Measurements from ENCODE around the gene WNT7B. TPM values are rescaled to one million over a fixed set of nuclear protein-coding genes. Genes with fewer than 3 reads are reported as not detected.

WNT7B gene
- total RNA-seq, 1 experiment from 2014 or later = not detected

DNA sequence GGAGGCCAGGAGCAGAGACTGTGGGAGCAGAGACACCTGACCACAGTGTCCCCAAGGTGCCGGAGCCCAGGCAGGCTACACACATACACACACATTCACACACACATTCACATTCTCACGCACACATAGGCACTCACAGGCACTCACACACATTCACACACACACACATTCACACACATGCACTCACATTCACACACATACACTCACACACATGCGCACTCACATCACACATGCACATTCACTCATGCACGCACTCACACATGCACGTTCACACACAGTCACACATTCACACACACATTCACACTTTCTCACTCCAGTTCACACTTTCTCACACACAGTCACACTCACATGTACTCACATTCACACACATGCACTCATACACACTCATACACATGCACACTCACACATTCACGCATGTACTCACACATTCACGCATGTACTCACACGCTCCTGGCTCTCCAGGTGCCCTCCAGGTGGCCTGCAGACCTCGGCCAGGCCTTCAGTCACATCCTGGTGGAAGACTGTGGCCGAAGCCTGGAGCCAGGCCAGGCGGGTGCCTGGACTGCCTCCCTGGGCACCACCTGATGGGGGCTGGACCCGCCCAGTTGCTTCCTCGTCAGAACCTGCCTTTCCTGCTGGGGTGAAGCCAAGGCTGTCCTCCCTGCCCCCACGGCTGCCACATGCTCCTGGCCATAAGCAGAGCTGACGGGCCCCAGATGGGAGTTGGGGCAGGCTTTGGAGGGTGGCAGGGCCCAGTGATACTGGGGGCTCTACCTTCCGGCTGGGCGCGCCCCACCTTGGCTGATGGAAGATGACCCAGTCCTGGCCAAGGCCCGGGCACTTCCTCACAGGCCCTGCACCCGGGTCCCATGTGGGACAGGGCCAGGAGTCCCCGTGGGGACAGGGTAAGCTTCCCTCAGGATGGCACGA, 89.5 kb downstream of the WNT7B start:
- Histone ChIP-seq H3K27ac (no peak overlapping the region), H3K9me3 (replicated peaks) (no peaks in the 10 kb centered on the region), H3K4me1 (no peaks in the 10 kb centered on the region), H3K36me3 (no peaks in the 10 kb centered on the region), H3K27me3 (no peaks in the 10 kb centered on the region), H3K4me3 (no peak overlapping the region)
- DNase-seq = no peak

DNA sequence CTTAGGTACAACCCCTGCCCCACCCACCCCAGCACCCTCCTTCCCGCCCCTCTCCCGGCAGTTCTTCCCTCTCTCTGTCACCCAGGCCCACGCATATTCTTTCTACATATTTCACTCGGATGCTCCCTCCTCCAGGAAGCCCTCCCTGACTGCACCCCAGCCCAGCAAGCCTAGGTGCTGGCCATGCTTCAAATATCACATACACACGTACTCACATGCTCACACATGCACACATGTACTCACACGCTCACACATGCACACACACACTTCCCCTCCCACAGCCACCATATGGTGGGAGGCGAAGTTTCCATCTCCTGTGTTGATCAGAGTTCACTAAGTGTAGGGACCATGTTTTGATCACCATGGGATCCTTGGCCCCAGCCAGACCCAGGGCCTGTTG, 90.4 kb downstream of the WNT7B start:
- no peak overlapping the region for H3K4me3 ChIP-seq
- H3K27ac ChIP-seq = no peak overlapping the region
- no peaks in the 10 kb centered on the region for H3K4me1 ChIP-seq
- no peaks in the 10 kb centered on the region for H3K9me3 ChIP-seq (replicated peaks)
- DNase-seq = no peak
- no peaks in the 10 kb centered on the region for H3K27me3 ChIP-seq
- H3K36me3 ChIP-seq = no peaks in the 10 kb centered on the region

DNA sequence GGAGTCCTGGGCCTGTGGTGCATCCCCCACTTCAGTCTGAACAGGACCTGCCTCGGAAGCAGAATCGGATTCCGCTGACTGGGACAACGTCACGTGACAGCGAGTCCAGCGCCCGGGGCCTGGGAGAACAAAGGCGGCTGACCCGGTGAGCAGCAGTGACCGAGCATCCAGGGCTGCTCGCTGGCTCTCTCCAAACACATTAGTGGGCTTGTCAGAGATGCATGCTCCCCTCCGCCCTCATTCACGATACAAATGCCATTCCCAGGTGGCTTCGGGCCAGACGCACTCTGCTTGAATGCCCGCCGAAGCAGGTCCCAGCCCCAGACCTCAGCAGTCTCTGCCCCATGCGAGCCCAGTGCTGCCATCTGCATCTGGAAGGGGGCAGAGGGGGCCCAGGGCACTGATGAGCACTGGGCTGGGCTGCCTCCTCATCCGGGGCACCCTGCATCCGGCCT, 91.0 kb downstream of the WNT7B start:
- no peaks in the 10 kb centered on the region for H3K36me3 ChIP-seq
- H3K4me3 ChIP-seq = no peak overlapping the region
- no peaks in the 10 kb centered on the region for H3K27me3 ChIP-seq
- H3K27ac ChIP-seq = no peak overlapping the region
- no peaks in the 10 kb centered on the region for H3K4me1 ChIP-seq
- H3K9me3 ChIP-seq (replicated peaks) = no peaks in the 10 kb centered on the region
- no peak for DNase-seq

DNA sequence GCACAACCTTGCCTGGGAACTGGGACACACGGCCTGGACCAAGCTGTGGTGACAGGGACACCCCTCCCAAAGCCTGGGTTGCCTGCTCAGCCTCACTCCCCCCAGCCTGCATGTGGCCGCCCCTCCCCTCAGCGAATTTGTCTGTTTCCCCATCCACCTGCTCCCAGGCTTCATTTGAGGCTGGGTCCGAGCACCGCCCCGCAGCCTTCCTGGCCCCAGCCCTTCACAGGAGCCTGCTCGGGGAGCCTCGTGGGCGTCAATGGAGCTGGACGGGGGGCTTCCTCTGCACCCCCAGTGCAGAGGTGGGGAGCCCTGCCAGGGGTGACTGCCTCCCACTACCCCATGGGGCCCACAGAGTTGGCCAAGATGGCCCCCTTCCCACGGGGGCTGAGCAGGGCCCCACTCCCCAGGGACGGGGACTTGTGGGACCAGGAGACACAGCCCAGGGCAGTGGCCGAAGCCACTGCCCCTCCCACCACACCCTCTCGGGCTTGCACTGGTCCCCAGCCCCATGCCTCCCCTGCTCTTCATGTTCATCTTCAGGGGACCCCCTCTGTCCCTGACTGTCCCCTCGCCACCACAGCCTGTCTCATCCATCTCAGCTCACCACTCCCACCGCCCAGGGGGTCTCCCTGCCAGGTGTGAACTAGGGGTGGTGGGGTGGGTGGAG, 91.7 kb downstream of the WNT7B start:
- H3K36me3 ChIP-seq = no peaks in the 10 kb centered on the region
- no peaks in the 10 kb centered on the region for H3K27me3 ChIP-seq
- no peaks in the 10 kb centered on the region for H3K4me1 ChIP-seq
- no peak overlapping the region for H3K27ac ChIP-seq
- no peaks in the 10 kb centered on the region for H3K9me3 ChIP-seq (replicated peaks)
- DNase-seq = no peak
- H3K4me3 ChIP-seq = no peak overlapping the region

DNA sequence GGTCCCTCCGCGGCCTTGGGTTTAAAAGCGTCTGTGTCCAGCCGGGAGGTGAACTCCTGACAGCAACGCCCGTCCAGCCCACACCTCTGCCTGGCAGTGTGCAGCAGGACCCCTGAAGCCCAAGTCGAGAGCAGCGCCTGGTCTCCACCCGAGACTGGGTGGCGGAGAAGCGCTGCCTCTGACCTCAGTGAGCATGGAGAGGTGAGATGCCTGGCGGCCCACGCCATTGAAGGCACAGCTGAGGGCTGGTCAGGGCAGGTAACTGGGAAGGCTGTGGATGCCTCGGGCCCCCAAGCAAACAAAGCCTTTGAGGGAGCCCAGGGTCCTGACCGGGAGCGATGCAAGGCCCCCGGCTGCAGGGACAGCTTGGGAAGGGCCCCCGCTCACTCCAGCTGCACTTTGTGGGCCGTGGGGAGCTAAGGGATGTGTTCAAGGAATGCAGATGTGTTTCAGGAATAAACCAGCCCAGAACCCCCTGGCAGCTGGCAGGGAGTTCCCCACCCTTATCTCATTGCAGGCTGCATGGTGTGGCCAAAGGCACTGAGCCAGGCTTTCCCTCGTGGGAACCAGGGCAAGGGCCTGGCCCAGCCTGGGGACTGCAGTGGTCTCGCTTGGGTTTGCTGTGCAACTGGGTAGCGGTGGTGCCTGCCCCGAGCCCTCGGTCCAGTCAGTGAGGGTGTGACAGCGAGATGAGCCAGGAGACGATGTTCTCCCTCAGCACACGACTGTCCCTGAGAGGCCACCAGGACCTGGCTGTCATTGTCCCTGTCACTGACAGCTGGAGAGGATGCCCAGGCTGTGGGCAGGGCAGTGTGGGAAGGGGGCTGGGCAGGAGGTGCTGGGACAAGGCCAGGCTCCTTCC, 92.5 kb downstream of the WNT7B start:
- no peak for DNase-seq
- no peaks in the 10 kb centered on the region for H3K36me3 ChIP-seq
- H3K4me3 ChIP-seq = no peak overlapping the region
- no peak overlapping the region for H3K27ac ChIP-seq
- H3K9me3 ChIP-seq (replicated peaks) = no peaks in the 10 kb centered on the region
- H3K4me1 ChIP-seq = no peaks in the 10 kb centered on the region
- no peaks in the 10 kb centered on the region for H3K27me3 ChIP-seq

DNA sequence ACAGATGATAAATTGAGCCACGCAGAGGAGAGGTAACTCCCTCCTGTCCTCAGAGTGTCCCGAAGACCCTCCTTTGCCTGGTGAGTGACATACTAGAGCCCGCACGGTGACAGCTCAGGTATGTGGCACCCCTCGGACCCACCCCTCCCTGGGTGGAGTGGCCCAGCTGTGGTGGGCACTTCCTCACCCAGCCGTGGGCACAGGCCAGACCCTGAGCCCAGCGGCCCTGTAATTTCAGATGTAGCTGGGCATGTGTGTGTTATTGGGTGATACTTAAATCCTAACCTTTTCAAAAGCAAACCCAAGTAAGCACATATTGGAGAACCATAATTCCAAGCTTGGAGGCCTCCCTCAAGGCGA, 93.2 kb downstream of the WNT7B start:
- DNase-seq = no peak
- Histone ChIP-seq H3K4me1 (no peaks in the 10 kb centered on the region), H3K4me3 (no peak overlapping the region), H3K36me3 (no peaks in the 10 kb centered on the region), H3K9me3 (replicated peaks) (no peaks in the 10 kb centered on the region), H3K27ac (no peak overlapping the region), H3K27me3 (0 out of 2 replicates have a peak, but pooled peaks cover 3% of the 10 kb centered on the region)

DNA sequence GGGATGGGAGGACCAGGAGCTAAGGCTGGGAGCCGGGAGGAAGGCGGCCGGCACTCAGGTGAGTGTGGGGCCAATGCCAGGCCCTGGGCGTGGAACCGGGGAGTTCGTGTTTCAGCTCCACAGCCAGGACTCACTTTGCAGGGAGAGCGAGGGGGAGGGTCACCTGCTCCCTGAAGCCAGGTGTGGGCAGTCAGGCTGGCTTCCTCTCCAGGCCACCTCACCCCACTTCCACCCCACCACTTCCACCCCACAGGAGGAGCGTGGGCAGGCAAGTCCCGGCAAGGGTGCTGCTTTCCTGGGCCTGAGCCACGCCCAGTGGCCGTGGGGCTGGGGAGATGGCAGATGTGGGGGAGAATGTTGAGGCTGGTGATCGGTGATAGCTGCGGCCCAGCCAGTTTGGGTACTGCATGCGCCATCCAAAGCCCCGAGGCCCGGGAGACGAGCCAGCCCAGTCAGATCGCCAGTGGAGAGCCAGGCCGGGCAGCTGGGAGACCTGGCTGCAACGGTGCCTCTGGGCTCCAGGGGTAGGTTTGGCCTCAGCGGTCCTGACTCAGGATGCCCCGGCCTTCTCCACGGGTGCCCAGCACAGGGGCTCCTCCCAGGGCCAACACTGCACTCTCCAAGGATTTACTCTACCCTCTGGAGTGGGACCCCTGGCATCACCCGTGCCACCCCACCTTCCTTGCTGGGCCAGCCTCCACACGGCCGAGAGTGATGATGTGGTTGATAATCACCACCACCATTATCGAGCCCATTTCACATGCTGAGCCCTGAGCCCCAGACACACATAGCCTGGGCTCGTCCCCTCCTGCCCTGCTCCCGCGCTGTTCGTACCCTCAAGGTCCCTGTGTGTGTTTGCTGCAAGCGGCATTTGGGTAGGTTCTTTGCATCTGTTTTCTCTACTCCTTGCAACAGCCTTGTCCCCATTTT, 93.8 kb downstream of the WNT7B start:
- no peaks in the 10 kb centered on the region for H3K36me3 ChIP-seq
- no peaks in the 10 kb centered on the region for H3K4me1 ChIP-seq
- no peak for DNase-seq
- H3K27me3 ChIP-seq = 0 out of 2 replicates have a peak, but pooled peaks cover 7% of the 10 kb centered on the region
- no peak overlapping the region for H3K27ac ChIP-seq
- no peaks in the 10 kb centered on the region for H3K9me3 ChIP-seq (replicated peaks)
- no peak overlapping the region for H3K4me3 ChIP-seq

DNA sequence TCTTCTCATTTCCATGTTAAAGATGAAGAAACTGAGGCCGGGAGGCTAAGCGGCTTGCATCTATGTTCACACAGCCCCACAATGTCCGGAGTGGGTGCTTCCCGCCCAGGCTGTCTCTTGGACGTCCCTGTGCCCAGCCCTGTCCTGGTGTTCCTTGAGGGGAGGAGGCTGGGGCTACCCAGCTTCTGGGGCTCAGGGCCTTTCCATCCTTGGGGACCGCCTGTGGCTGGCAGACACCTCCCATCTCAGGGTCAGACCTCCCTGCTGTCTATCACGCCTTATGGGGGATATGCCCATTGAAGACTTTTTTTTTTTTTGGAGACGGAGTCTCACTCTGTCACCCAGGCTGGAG, 95.5 kb downstream of the WNT7B start:
- H3K27ac ChIP-seq = no peak overlapping the region
- H3K4me3 ChIP-seq = no peak overlapping the region
- no peaks in the 10 kb centered on the region for H3K9me3 ChIP-seq (replicated peaks)
- 0 out of 2 replicates have a peak, but pooled peaks cover 7% of the 10 kb centered on the region for H3K27me3 ChIP-seq
- H3K36me3 ChIP-seq = no peaks in the 10 kb centered on the region
- H3K4me1 ChIP-seq = no peaks in the 10 kb centered on the region
- DNase-seq = no peak

DNA sequence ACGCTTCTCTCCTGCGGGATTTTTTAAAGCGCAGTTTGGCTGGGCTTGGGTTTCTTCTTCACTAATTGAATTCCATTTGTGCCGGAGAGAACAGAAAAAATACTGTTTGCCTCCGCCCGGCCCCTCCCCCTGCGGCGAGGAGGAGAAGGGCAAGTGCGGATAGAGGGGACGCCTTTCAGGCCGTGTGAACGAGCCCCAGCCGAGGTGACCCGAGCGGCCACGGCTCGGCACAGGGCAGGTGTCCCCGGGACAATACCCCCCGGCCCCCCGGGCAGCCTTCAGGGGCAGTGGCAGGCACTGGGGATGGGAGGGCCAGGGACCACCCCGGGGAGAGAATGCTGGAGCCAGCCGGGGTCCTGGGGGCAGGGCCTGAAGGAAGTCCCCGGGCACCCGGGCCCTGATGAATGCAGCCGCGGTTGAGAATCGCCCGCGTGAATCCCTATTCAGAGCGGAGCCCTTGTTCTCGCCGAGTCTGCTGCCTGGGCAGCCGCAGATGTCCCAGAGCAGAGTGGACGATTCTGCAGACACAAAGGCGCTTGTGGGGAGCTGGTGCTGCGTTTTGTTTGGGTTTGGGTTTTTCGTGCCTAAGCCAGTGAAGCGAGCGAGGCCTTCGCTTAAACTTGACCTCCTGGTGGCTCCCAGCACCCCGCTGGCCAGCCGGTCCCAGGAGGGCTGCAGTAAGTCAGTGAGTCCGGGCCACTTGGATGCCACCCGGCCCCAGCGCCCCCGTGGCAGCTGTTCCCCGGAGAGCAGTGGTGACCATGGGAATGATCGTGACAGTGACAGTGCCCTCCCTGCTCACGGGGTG, 96.0 kb downstream of the WNT7B start:
- H3K4me3 ChIP-seq = no peak overlapping the region
- H3K27me3 ChIP-seq = 0 out of 2 replicates have a peak, but pooled peaks cover 7% of the 10 kb centered on the region
- H3K36me3 ChIP-seq = no peaks in the 10 kb centered on the region
- DNase-seq = no peak
- H3K4me1 ChIP-seq = no peaks in the 10 kb centered on the region
- no peak overlapping the region for H3K27ac ChIP-seq
- no peaks in the 10 kb centered on the region for H3K9me3 ChIP-seq (replicated peaks)

DNA sequence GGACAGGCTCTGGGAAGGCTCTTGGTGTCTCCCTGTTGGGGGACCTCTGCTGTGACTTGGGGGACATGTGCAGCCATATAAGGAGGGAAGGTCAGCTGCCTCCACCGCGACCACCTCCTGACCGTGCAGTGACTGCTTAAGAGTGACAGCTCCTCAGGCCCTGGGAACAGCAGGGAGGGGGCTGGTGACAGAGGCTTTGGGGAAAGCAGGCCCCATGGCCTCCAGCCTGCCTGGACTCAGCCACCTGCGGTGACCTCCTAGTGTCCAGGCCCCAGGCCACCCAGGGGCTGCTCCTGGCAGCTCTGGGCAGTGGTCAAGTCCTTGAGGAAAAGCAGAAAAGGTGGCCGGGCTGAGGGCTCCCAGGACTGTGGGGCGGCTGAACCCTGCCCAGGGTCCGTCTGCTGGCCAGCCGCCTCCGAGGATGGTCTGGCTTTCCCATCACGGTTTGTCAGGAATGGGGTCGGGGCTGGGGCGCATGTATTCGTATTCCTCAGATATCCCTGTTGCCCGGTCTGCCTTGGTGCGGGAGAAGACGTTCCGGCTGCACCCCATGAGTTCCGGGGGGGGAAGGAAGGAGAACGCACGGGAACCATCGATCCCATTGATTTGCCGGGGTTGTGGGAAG, 96.8 kb downstream of the WNT7B start:
- H3K36me3 ChIP-seq = no peaks in the 10 kb centered on the region
- H3K27me3 ChIP-seq = 0 out of 2 replicates have a peak, but pooled peaks cover 7% of the 10 kb centered on the region
- no peak for DNase-seq
- no peaks in the 10 kb centered on the region for H3K9me3 ChIP-seq (replicated peaks)
- no peak overlapping the region for H3K4me3 ChIP-seq
- no peak overlapping the region for H3K27ac ChIP-seq
- no peaks in the 10 kb centered on the region for H3K4me1 ChIP-seq

DNA sequence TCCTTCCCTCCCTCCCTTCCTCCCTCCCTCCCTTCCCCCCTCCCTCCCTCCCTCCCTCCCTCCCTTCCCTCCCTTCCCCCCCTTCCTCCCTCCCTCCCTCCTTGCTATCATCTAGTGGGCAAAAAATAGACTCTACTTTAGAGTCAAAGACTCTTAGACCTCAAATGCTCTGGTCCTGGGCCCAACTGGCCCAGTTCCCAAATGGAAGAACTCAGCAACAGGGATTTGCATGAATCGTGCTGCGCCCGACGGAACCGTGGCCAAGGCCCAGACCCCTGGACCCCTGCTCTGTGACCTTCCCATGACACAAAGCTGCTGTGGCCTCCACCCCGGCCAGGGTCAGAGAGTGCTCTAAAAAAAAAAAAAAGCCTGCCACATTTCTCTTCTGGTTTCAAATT, 97.4 kb downstream of the WNT7B start:
- no peaks in the 10 kb centered on the region for H3K36me3 ChIP-seq
- H3K4me3 ChIP-seq = no peak overlapping the region
- H3K4me1 ChIP-seq = no peaks in the 10 kb centered on the region
- DNase-seq = no peak
- H3K9me3 ChIP-seq (replicated peaks) = no peaks in the 10 kb centered on the region
- 0 out of 2 replicates have a peak, but pooled peaks cover 7% of the 10 kb centered on the region for H3K27me3 ChIP-seq
- H3K27ac ChIP-seq = no peak overlapping the region

DNA sequence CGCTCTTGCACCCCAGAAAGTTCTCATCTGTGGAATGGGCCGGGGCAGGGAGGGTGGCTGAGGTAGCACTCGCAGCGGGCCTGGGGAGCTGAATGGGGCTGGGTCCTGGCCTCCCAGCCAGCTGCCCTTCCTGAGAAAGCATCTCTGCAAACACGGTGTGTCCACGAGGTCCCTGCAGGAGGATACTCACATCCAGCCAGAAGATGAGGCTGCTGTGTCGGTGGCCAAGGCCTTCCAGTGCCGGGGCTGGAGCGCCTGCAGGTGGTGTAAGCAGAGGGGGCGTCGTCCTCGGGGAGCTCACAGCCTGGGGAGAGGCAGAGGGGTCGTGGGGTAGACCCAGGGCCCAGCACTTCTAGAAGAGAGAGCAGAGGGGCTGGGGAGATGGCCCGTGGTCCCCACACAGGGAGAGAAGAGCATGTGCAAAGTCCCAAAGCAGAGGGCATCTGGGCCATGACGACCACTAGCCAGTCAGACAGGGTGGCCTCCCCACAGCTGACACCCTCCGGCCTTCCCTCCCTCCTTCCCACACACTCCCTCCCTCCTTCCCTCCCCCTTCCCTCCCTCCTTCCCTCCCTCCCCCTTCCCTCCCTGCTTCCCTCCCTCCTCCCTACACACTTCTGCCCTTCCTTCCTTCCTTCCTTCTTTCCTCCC, 97.9 kb downstream of the WNT7B start:
- no peak overlapping the region for H3K4me3 ChIP-seq
- 0 out of 2 replicates have a peak, but pooled peaks cover 7% of the 10 kb centered on the region for H3K27me3 ChIP-seq
- H3K9me3 ChIP-seq (replicated peaks) = no peaks in the 10 kb centered on the region
- no peak for DNase-seq
- no peaks in the 10 kb centered on the region for H3K4me1 ChIP-seq
- H3K27ac ChIP-seq = no peak overlapping the region
- no peaks in the 10 kb centered on the region for H3K36me3 ChIP-seq
